ENCODE measurements around the gene FRMD7.

GRCh38 chrX:132119821-132120515 lies 7.9 kb downstream of the FRMD7 start:
- TF ChIP-seq CTCF (IDR thresholded peaks at IDR 0.05) (no peak), EP300 (IDR thresholded peaks at IDR 0.05) (no peak), POLR2A (IDR thresholded peaks at IDR 0.05) (no peak)

Data from ovary (tissue), 3 donors.